ENCODE results near the gene NUAK2.

GRCh38 chr1:205370780-205371179 lies 49.2 kb upstream of the NUAK2 start:
- TF ChIP-seq CTCF (IDR thresholded peaks at IDR 0.05; ENCODE audit: low read depth, low read length, missing input control) (no peak), TAF1 (conservative IDR thresholded peaks at IDR 0.05) (no peak), JUND (IDR thresholded peaks at IDR 0.05) (no peak), NR2F2 (IDR thresholded peaks at IDR 0.05) (no peak), ATF3 (IDR thresholded peaks at IDR 0.05) (no peak)
